ENCODE measurements around the gene NUDT8. TPM values are rescaled to one million over a fixed set of nuclear protein-coding genes. Genes with fewer than 3 reads are reported as not detected.

Gene NUDT8
- total RNA-seq, 3 donors from 2014 or later (not counting 1 experiment from before 2014, with no cell fraction given), result 1.7 to 5.2 (median 4.1) TPM

- no peak for TF ChIP-seq CTCF (IDR thresholded peaks at IDR 0.05)
- intact Hi-C loops (cut with micrococcal nuclease), result no loop called here
- no peak overlapping the region for H3K4me3 ChIP-seq (ENCODE audit: low read length)
- DNase-seq (no peak), ATAC-seq (no peak)
- H3K4me3 Mint-ChIP-seq, result no peak overlapping the region
- WGBS (ENCODE audit: insufficient coverage), result 95% methylated on average over 11 of the region's 15 CpGs
- no peaks in the 10 kb centered on the region for H3K9me3 Mint-ChIP-seq
- H3K4me1 Mint-ChIP-seq, result peaks cover 9 to 19% of the 10 kb centered on the region in 2 donors
- H3K27me3 ChIP-seq (ENCODE audit: control insufficient read depth, insufficient read depth, low read length), result no peaks in the 10 kb centered on the region
- H3K4me1 ChIP-seq (ENCODE audit: control insufficient read depth, insufficient read depth, low read length), result peaks cover 26% of the 10 kb centered on the region
- H3K27ac ChIP-seq (ENCODE audit: low read length), result no peak overlapping the region
- no peak overlapping the region for H3K27ac Mint-ChIP-seq
- no peaks in the 10 kb centered on the region for H3K36me3 Mint-ChIP-seq
- no peaks in the 10 kb centered on the region for H3K27me3 Mint-ChIP-seq (ENCODE audit: low read depth in 2 of 2)
- no peaks in the 10 kb centered on the region for H3K36me3 ChIP-seq (ENCODE audit: control insufficient read depth, insufficient read depth, low read length)
- H3K9me3 ChIP-seq (ENCODE audit: control insufficient read depth, insufficient read depth, low read length), result no peaks in the 10 kb centered on the region
Observed at GRCh38 chr11:67652965-67653845, 23.5 kb upstream of the NUDT8 start.

- DNase-seq (no peak), ATAC-seq (no peak)
- intact Hi-C loops (cut with micrococcal nuclease), result no loop called here
- Histone ChIP-seq H3K9me3 (ENCODE audit: control insufficient read depth, insufficient read depth, low read length) (no peaks in the 10 kb centered on the region), H3K4me3 (ENCODE audit: low read length) (no peak overlapping the region), H3K27ac (ENCODE audit: low read length) (no peak overlapping the region), H3K27me3 (ENCODE audit: control insufficient read depth, insufficient read depth, low read length) (no peaks in the 10 kb centered on the region), H3K36me3 (ENCODE audit: control insufficient read depth, insufficient read depth, low read length) (no peaks in the 10 kb centered on the region), H3K4me1 (ENCODE audit: control insufficient read depth, insufficient read depth, low read length) (peaks cover 36% of the 10 kb centered on the region)
- no peaks in the 10 kb centered on the region for H3K36me3 Mint-ChIP-seq
- peak overlapping the region; percentile 28 for H3K4me3 Mint-ChIP-seq
- WGBS (ENCODE audit: insufficient coverage), result 67% methylated on average over 10 of the region's 13 CpGs
- peaks cover 15 to 26% of the 10 kb centered on the region in 2 donors for H3K4me1 Mint-ChIP-seq
- no peaks in the 10 kb centered on the region for H3K9me3 Mint-ChIP-seq
- H3K27ac Mint-ChIP-seq, result no peak overlapping the region
- TF ChIP-seq CTCF (IDR thresholded peaks at IDR 0.05), result no peak
- H3K27me3 Mint-ChIP-seq (ENCODE audit: low read depth in 2 of 2), result no peaks in the 10 kb centered on the region
Observed at GRCh38 chr11:67651976-67652781, 22.4 kb upstream of the NUDT8 start.

GRCh38 chr11:67649634-67650510 lies 20.1 kb upstream of the NUDT8 start:
- TF ChIP-seq CTCF (IDR thresholded peaks at IDR 0.05), result no peak
- peak overlapping the region; percentile 46 for H3K4me3 ChIP-seq (ENCODE audit: low read length)
- H3K9me3 Mint-ChIP-seq, result no peaks in the 10 kb centered on the region
- H3K4me1 ChIP-seq (ENCODE audit: control insufficient read depth, insufficient read depth, low read length), result peaks cover 57% of the 10 kb centered on the region
- peak overlapping the region; percentile 87 to 94 for H3K27ac Mint-ChIP-seq
- no peaks in the 10 kb centered on the region for H3K27me3 Mint-ChIP-seq (ENCODE audit: low read depth in 2 of 2)
- 77% methylated on average over 22 of the region's 22 CpGs for WGBS (ENCODE audit: insufficient coverage)
- H3K36me3 Mint-ChIP-seq, result no peaks in the 10 kb centered on the region
- no peaks in the 10 kb centered on the region for H3K36me3 ChIP-seq (ENCODE audit: control insufficient read depth, insufficient read depth, low read length)
- H3K9me3 ChIP-seq (ENCODE audit: control insufficient read depth, insufficient read depth, low read length), result no peaks in the 10 kb centered on the region
- peak in 1 of 3 donors; percentile 3 for ATAC-seq
- intact Hi-C loops (cut with micrococcal nuclease), result no loop called here
- H3K4me1 Mint-ChIP-seq, result peaks cover 26 to 39% of the 10 kb centered on the region in 2 donors
- no peaks in the 10 kb centered on the region for H3K27me3 ChIP-seq (ENCODE audit: control insufficient read depth, insufficient read depth, low read length)
- no peak for DNase-seq
- H3K4me3 Mint-ChIP-seq, result peak overlapping the region; percentile 95
- peak overlapping the region; percentile 74 for H3K27ac ChIP-seq (ENCODE audit: low read length)

Measured in natural killer cell (primary cell).